H9 (cell line): Measurements from ENCODE around the gene FASTKD1. TPM values are rescaled to one million over a fixed set of nuclear protein-coding genes. Genes with fewer than 3 reads are reported as not detected.

Source experiments
- DNase-seq: peaks from one replicate; pipeline ENCODE4 v3.0.0-alpha.2; 2017
- H2AFZ ChIP-seq: one replicate; pipeline ENCODE4 v1.6.1; 2013; ENCODE audit warnings: mild to moderate bottlenecking, low read length, control low read depth, moderate library complexity
- H2AK5ac ChIP-seq: 2 replicates; pipeline ENCODE4 v1.6.1; 2013; ENCODE audit warnings: low read length, control low read depth, mixed read lengths; ENCODE audit not compliant: insufficient read length
- H2BK120ac ChIP-seq: one replicate; pipeline ENCODE4 v1.6.1; 2013; ENCODE audit warnings: low read depth, mild to moderate bottlenecking, low read length, control low read depth, inconsistent platforms; ENCODE audit not compliant: poor library complexity, severe bottlenecking
- H2BK12ac ChIP-seq: 2 replicates; pipeline ENCODE4 v1.6.1; 2013; ENCODE audit warnings: low read length, control low read depth, mixed read lengths, low read depth; ENCODE audit not compliant: insufficient read length
- H2BK15ac ChIP-seq: 2 replicates; pipeline ENCODE4 v1.6.1; 2013; ENCODE audit warnings: low read depth, low read length, control low read depth
- H2BK20ac ChIP-seq: one replicate; pipeline ENCODE4 v1.6.1; 2013; ENCODE audit warnings: low read depth, mild to moderate bottlenecking, low read length, control low read depth, inconsistent platforms; ENCODE audit not compliant: poor library complexity, severe bottlenecking
- H2BK5ac ChIP-seq: 2 replicates; pipeline ENCODE4 v1.6.1; 2013; ENCODE audit warnings: low read length, control low read depth, mixed read lengths; ENCODE audit not compliant: insufficient read length
- H3K14ac ChIP-seq: 2 replicates; pipeline ENCODE4 v1.6.1; 2013; ENCODE audit warnings: low read length, control low read depth; ENCODE audit not compliant: insufficient read depth
- H3K18ac ChIP-seq: 2 replicates; pipeline ENCODE4 v1.6.1; 2013; ENCODE audit warnings: low read depth, mild to moderate bottlenecking, mixed read lengths, low read length, control low read depth; ENCODE audit not compliant: insufficient read length
- H3K23ac ChIP-seq: 2 replicates; pipeline ENCODE4 v1.6.1; 2013; ENCODE audit warnings: low read length, control low read depth, mixed read lengths, low read depth; ENCODE audit not compliant: insufficient read length
- H3K23me2 ChIP-seq: 2 replicates; pipeline ENCODE4 v1.6.1; 2013; ENCODE audit warnings: low read depth, mild to moderate bottlenecking, mixed read lengths, low read length, control low read depth; ENCODE audit not compliant: insufficient read length, poor library complexity, severe bottlenecking
- H3K27ac ChIP-seq: 2 replicates; pipeline ENCODE4 v1.5.1; 2013; ENCODE audit warnings: low read length, control low read depth, mixed read lengths, low read depth; ENCODE audit not compliant: insufficient read length
- H3K27me3 ChIP-seq: 2 replicates; pipeline ENCODE4 v1.6.1; 2013; ENCODE audit warnings: low read length, control low read depth, inconsistent platforms; ENCODE audit not compliant: insufficient read depth
- H3K4ac ChIP-seq: 2 replicates; pipeline ENCODE4 v1.6.1; 2013; ENCODE audit warnings: low read depth, mild to moderate bottlenecking, control low read depth, inconsistent platforms, low read length, moderate library complexity
- H3K4me1 ChIP-seq: 2 replicates; pipeline ENCODE4 v1.6.1; 2013; ENCODE audit warnings: low read length, control low read depth, inconsistent platforms; ENCODE audit not compliant: insufficient read depth
- H3K4me2 ChIP-seq: 2 replicates; pipeline ENCODE4 v1.6.1; 2013; ENCODE audit warnings: low read length, control low read depth, mixed read lengths; ENCODE audit not compliant: insufficient read length, insufficient read depth
- H3K56ac ChIP-seq: 2 replicates; pipeline ENCODE4 v1.6.1; 2013; ENCODE audit warnings: low read depth, mild to moderate bottlenecking, mixed read lengths, low read length, control low read depth; ENCODE audit not compliant: insufficient read length
- H3K79me1 ChIP-seq: 2 replicates; pipeline ENCODE4 v1.6.1; 2013; ENCODE audit warnings: low read depth, mild to moderate bottlenecking, moderate library complexity, low read length, control low read depth, inconsistent platforms; ENCODE audit not compliant: insufficient read depth, poor library complexity, severe bottlenecking
- H3K79me2 ChIP-seq: 2 replicates; pipeline ENCODE4 v1.6.1; 2013; ENCODE audit warnings: low read length, control low read depth, inconsistent platforms; ENCODE audit not compliant: insufficient read depth
- H3K9ac ChIP-seq: 2 replicates; pipeline ENCODE4 v1.6.1; 2013; ENCODE audit warnings: low read length, control low read depth, mixed read lengths; ENCODE audit not compliant: insufficient read length; ENCODE audit errors: extremely low read depth
- H3K9me3 ChIP-seq: one replicate; pipeline ENCODE4 v1.6.1; 2013; ENCODE audit warnings: low read depth, low read length, inconsistent platforms; ENCODE audit not compliant: control insufficient read depth
- H3T11ph ChIP-seq: one replicate; pipeline ENCODE4 v1.6.1; 2013; ENCODE audit warnings: mild to moderate bottlenecking, low read length, control low read depth, inconsistent platforms
- H4K20me1 ChIP-seq: one replicate; pipeline ENCODE4 v1.6.1; 2013; ENCODE audit not compliant: control insufficient read depth, insufficient read length, insufficient read depth
- H4K5ac ChIP-seq: 2 replicates; pipeline ENCODE4 v1.6.1; 2013; ENCODE audit warnings: low read depth, mild to moderate bottlenecking, mixed read lengths, low read length, control low read depth; ENCODE audit not compliant: insufficient read length
- H4K8ac ChIP-seq: replicated peaks from 2 replicates; pipeline ENCODE4 v1.6.1; 2013; ENCODE audit warnings: low read length, control low read depth, mixed read lengths, low read depth; ENCODE audit not compliant: insufficient read length
- H4K91ac ChIP-seq: 2 replicates; pipeline ENCODE4 v1.6.1; 2013; ENCODE audit warnings: low read depth, mild to moderate bottlenecking, moderate library complexity, mixed read lengths, low read length, control low read depth; ENCODE audit not compliant: insufficient read length
- H3K27ac Mint-ChIP-seq, 3 experiments: 2 replicates in 2 of 3; 3 replicates in 1 of 3; pipeline ENCODE4 v1.8.0; 2020 to 2021; ENCODE audit warnings: mixed read lengths in 3 of 3, mild to moderate bottlenecking in 1 of 3, moderate library complexity in 1 of 3
- H3K27me3 Mint-ChIP-seq: 2 replicates; pipeline ENCODE4 v1.8.0; 2021; ENCODE audit warnings: low read depth, mild to moderate bottlenecking, moderate library complexity, mixed read lengths
- H3K36me3 Mint-ChIP-seq, 3 experiments: 2 replicates in 2 of 3; 3 replicates in 1 of 3; pipeline ENCODE4 v1.8.0; 2020 to 2021; ENCODE audit warnings: low read depth in 3 of 3, mixed read lengths in 3 of 3; ENCODE audit not compliant: insufficient read depth in 1 of 3
- H3K4me1 Mint-ChIP-seq, 2 experiments: 2 replicates each; pipeline ENCODE4 v1.8.0; 2020; ENCODE audit warnings: mixed read lengths in 2 of 2
- H3K4me3 Mint-ChIP-seq, 2 experiments: 2 replicates in 1 of 2; 3 replicates in 1 of 2; pipeline ENCODE4 v1.8.0; 2020 to 2021; ENCODE audit warnings: mild to moderate bottlenecking in 2 of 2, mixed read lengths in 2 of 2, moderate library complexity in 1 of 2
- H3K9me3 Mint-ChIP-seq, 2 experiments: 2 replicates in 1 of 2; 3 replicates in 1 of 2; pipeline ENCODE4 v1.8.0; 2020; ENCODE audit warnings: mild to moderate bottlenecking in 2 of 2, mixed read lengths in 2 of 2, moderate library complexity in 1 of 2
- total RNA-seq: library from RNA; stranded (reverse); gene quantifications from 2 replicates; pipeline ENCODE4 v1.2.1, GENCODE V29; 2021
- TF ChIP-seq, protein P1 (sequence below): fragments of 200-600 bp; sonication (generic); conservative IDR thresholded peaks from 3 replicates; pipeline ENCODE4 v1.8.0; 2021; ENCODE audit warnings: antibody characterized with exemption, mild to moderate bottlenecking

The FASTKD1 gene
- total RNA-seq, 1 experiment from 2014 or later: 47.6 TPM

DNA sequence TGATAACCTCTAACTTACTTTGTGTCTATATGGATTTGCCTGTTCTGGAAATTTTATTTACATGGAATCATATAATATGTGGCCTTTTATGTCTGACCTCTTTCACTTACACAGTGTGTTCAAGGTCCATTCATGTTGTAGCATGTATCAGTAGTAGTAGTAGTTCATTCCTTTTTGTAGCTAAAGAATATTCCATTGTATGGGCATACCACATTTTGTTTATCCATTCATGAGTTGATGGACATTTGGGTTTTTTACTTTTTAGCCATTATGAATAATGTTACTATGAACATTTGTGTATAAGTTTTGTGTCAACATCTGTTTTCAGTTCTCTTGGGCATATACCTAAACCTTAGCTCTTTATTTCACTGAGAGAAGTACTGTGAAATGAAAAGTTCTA lies 82.8 kb downstream of the FASTKD1 start:
- no peak overlapping the region for H4K91ac ChIP-seq
- no peak overlapping the region for H2BK15ac ChIP-seq
- TF ChIP-seq, protein P1, sequence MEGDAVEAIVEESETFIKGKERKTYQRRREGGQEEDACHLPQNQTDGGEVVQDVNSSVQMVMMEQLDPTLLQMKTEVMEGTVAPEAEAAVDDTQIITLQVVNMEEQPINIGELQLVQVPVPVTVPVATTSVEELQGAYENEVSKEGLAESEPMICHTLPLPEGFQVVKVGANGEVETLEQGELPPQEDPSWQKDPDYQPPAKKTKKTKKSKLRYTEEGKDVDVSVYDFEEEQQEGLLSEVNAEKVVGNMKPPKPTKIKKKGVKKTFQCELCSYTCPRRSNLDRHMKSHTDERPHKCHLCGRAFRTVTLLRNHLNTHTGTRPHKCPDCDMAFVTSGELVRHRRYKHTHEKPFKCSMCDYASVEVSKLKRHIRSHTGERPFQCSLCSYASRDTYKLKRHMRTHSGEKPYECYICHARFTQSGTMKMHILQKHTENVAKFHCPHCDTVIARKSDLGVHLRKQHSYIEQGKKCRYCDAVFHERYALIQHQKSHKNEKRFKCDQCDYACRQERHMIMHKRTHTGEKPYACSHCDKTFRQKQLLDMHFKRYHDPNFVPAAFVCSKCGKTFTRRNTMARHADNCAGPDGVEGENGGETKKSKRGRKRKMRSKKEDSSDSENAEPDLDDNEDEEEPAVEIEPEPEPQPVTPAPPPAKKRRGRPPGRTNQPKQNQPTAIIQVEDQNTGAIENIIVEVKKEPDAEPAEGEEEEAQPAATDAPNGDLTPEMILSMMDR: no peak
- no peaks in the 10 kb centered on the region for H3K23me2 ChIP-seq
- H3K9ac ChIP-seq: no peak overlapping the region
- peaks cover 0 to 4% (median 0%) of the 10 kb centered on the region in 3 experiments; a peak in 2 of 7 replicates for H3K36me3 Mint-ChIP-seq
- no peak overlapping the region for H3K14ac ChIP-seq
- H2BK20ac ChIP-seq: no peak overlapping the region
- no peak overlapping the region for H4K8ac ChIP-seq
- H3K56ac ChIP-seq: no peak overlapping the region
- H3K9me3 Mint-ChIP-seq: peaks cover 3 to 4% of the 10 kb centered on the region in 2 experiments; a peak in 4 of 5 replicates
- no peaks in the 10 kb centered on the region; the same call in 1 of the 2 replicates for H3K27me3 Mint-ChIP-seq
- H3K4me3 Mint-ChIP-seq: no peak overlapping the region
- DNase-seq: no peak
- H3K23ac ChIP-seq: no peak overlapping the region
- H4K20me1 ChIP-seq: no peaks in the 10 kb centered on the region
- H2AK5ac ChIP-seq: no peak overlapping the region
- H3T11ph ChIP-seq: no peak overlapping the region
- no peak overlapping the region for H3K27ac ChIP-seq
- no peak overlapping the region for H2BK120ac ChIP-seq
- H4K5ac ChIP-seq: no peak overlapping the region
- no peak overlapping the region for H2BK12ac ChIP-seq
- H3K18ac ChIP-seq: no peak overlapping the region
- H3K4me1 Mint-ChIP-seq: no peaks in the 10 kb centered on the region
- no peak overlapping the region for H2BK5ac ChIP-seq
- no peak overlapping the region for H3K27ac Mint-ChIP-seq
- no peaks in the 10 kb centered on the region for H3K27me3 ChIP-seq
- no peak overlapping the region for H3K4ac ChIP-seq
- no peaks in the 10 kb centered on the region for H3K9me3 ChIP-seq
- H3K79me1 ChIP-seq: no peaks in the 10 kb centered on the region
- H3K4me1 ChIP-seq: no peaks in the 10 kb centered on the region
- no peak overlapping the region for H2AFZ ChIP-seq
- H3K4me2 ChIP-seq: no peak overlapping the region
- no peaks in the 10 kb centered on the region for H3K79me2 ChIP-seq
